GM23248 (cell line): ENCODE results near the gene TRAF2.

Source experiments
- EZH2 ChIP-seq: fragments of 200-600 bp; sonication (generic); IDR thresholded peaks from 2 replicates; pipeline ENCODE4 v1.6.1; 2018; ENCODE audit warnings: antibody characterized with exemption, mild to moderate bottlenecking; ENCODE audit not compliant: insufficient read depth, poor library complexity, severe bottlenecking
- EZH2phosphoT487 ChIP-seq: fragments of 200-600 bp; sonication (generic); IDR thresholded peaks from 2 replicates; pipeline ENCODE4 v1.6.1; 2018; ENCODE audit warnings: antibody characterized with exemption, moderate library complexity, mild to moderate bottlenecking, low read depth; ENCODE audit not compliant: insufficient read depth

DNA sequence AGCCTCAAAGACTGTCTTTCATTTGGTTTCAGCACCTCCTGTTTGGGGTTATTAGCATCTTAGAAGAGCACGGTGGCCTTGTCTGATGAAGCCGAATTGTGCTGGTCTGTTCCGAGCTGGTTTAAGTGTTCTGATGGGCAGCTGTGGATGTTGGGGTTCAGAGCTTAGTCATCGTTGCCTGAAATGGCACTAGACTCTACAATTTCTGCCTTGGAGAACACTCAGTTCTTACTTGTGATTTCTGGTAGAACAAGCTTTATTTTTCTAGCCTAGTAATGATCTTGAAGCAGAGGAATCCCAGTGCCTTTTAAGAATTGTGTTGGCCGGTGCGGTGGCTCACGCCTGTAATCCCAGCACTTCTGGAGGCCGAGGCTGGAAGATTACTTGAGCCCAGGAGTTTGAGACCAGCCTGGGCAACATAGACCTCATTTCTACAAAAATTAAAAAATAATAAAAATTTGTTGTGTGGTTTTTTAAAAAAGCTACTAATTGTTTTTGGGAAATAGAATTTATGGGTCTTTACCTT lies 50.4 kb downstream of the TRAF2 start:
- TF ChIP-seq EZH2 (no peak), EZH2phosphoT487 (no peak)
